GM23248 (cell line): Measurements from ENCODE around the gene GYG2. TPM values are rescaled to one million over a fixed set of nuclear protein-coding genes. Genes with fewer than 3 reads are reported as not detected.

Experiments
- DNase-seq: peaks from one replicate; pipeline ENCODE4 v3.0.0-alpha.2; 2015
- H2AFZ ChIP-seq: fragments of 200-600 bp; sonication (generic); 2 replicates; pipeline ENCODE4 v1.6.1; 2016; ENCODE audit warnings: antibody characterized with exemption
- H3F3A ChIP-seq: fragments of 200-600 bp; sonication (generic); 2 replicates; pipeline ENCODE4 v1.6.1; 2016; ENCODE audit warnings: mild to moderate bottlenecking, antibody characterized with exemption, mixed run types; ENCODE audit not compliant: insufficient read depth
- H3K27ac ChIP-seq: fragments of 200-600 bp; sonication (generic); 2 replicates; pipeline ENCODE4 v1.5.1; 2016; ENCODE audit warnings: mild to moderate bottlenecking
- H3K27me3 ChIP-seq: fragments of 200-600 bp; sonication (generic); replicated peaks from 2 replicates; pipeline ENCODE4 v1.6.1; 2016; ENCODE audit warnings: mild to moderate bottlenecking; ENCODE audit not compliant: insufficient read depth
- H3K36me3 ChIP-seq: fragments of 200-600 bp; sonication (generic); 2 replicates; pipeline ENCODE4 v1.6.1; 2016; ENCODE audit warnings: low read depth, mild to moderate bottlenecking
- H3K4me1 ChIP-seq: fragments of 200-600 bp; sonication (generic); 2 replicates; pipeline ENCODE4 v1.6.1; 2016; ENCODE audit warnings: mild to moderate bottlenecking; ENCODE audit not compliant: insufficient read depth
- H3K4me2 ChIP-seq: fragments of 200-600 bp; sonication (generic); one replicate; pipeline ENCODE4 v1.6.1; 2016; ENCODE audit warnings: mild to moderate bottlenecking; ENCODE audit not compliant: unreplicated experiment
- H3K4me3 ChIP-seq: fragments of 200-600 bp; sonication (generic); 2 replicates; pipeline ENCODE4 v1.5.1; 2016; ENCODE audit warnings: mild to moderate bottlenecking
- H3K79me2 ChIP-seq: fragments of 200-600 bp; sonication (generic); 2 replicates; pipeline ENCODE4 v1.6.1; 2016; ENCODE audit warnings: mild to moderate bottlenecking; ENCODE audit not compliant: insufficient read depth
- H3K9ac ChIP-seq: fragments of 200-600 bp; sonication (generic); 2 replicates; pipeline ENCODE4 v1.6.1; 2016; ENCODE audit warnings: mild to moderate bottlenecking
- H3K9me2 ChIP-seq: fragments of 200-600 bp; sonication (generic); 2 replicates; pipeline ENCODE4 v1.6.1; 2016; ENCODE audit warnings: mixed run types, mild to moderate bottlenecking, moderate library complexity; ENCODE audit not compliant: insufficient read depth
- H3K9me3 ChIP-seq: fragments of 200-600 bp; sonication (generic); one replicate; pipeline ENCODE4 v1.6.1; 2017; ENCODE audit warnings: low read depth
- H4K20me1 ChIP-seq: fragments of 200-600 bp; sonication (generic); 2 replicates; pipeline ENCODE4 v1.6.0; 2016; ENCODE audit not compliant: insufficient read depth
- EZH2 ChIP-seq: fragments of 200-600 bp; sonication (generic); IDR thresholded peaks from 2 replicates; pipeline ENCODE4 v1.6.1; 2018; ENCODE audit warnings: antibody characterized with exemption, mild to moderate bottlenecking; ENCODE audit not compliant: insufficient read depth, poor library complexity, severe bottlenecking
- EZH2phosphoT487 ChIP-seq: fragments of 200-600 bp; sonication (generic); IDR thresholded peaks from 2 replicates; pipeline ENCODE4 v1.6.1; 2018; ENCODE audit warnings: antibody characterized with exemption, moderate library complexity, mild to moderate bottlenecking, low read depth; ENCODE audit not compliant: insufficient read depth
- WGBS, 2 experiments: methylation state at CpG; one replicate each; pipeline ENCODE4 v1.1.6; 2015 to 2017; ENCODE audit warnings: low lambda C conversion rate in 2 of 2, low coverage in 1 of 2; ENCODE audit errors: missing lambda C conversion rate in 2 of 2; 5-methylcytosine and 5-hydroxymethylcytosine counted together
- in situ Hi-C: fragments of 300-500 bp; cut with MboI; formaldehyde crosslinking; loops from 2 replicates; pipeline ENCODE4 v1.15.0; 2020
- polyA plus RNA-seq: library from polyadenylated mRNA; unstranded; fragments of >200 nt; fragmentation: Nextera tagmentation; extraction: Ambion mirVana; gene quantifications from 2 replicates; pipeline ENCODE4 v1.2.1, GENCODE V29; 2016
- total RNA-seq: library from RNA; depleted of rRNA; stranded (reverse); fragments of >200 nt; shearing (Covaris generic); gene quantifications from 2 replicates; pipeline ENCODE4 v1.2.3, GENCODE V29; 2014

The GYG2 gene
- total and polyA plus RNA-seq, 2 experiments from 2014 or later = 0.43 to 0.86 TPM

DNA sequence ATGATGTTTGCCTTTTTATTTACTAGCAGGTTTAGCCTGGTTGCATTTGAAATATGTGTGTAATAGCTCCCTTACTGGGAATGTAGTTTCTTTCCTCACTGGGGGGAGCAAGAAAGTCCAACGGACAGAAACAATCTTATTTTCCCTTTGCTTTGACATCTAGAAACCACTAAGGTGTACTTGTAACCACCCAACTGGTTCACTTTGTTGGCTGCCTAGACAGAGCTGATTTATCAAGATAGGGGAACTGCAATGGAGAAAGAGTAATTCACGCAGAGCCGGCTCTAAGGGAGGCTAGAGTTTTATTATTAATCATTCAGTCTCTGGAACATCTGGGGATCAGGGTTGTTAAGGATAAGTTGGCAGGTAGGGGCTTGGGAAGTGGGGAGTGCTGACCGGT lies 46.6 kb upstream of the GYG2 start:
- Histone ChIP-seq H3F3A (no peaks in the 10 kb centered on the region), H3K27ac (no peak overlapping the region), H3K36me3 (no peaks in the 10 kb centered on the region), H3K79me2 (no peaks in the 10 kb centered on the region), H3K4me1 (no peaks in the 10 kb centered on the region), H3K9me2 (no peaks in the 10 kb centered on the region), H3K4me3 (no peak overlapping the region), H3K9ac (no peak overlapping the region), H3K4me2 (no peak overlapping the region), H3K9me3 (no peaks in the 10 kb centered on the region), H2AFZ (no peak overlapping the region), H4K20me1 (no peaks in the 10 kb centered on the region), H3K27me3 (no peaks in the 10 kb centered on the region)
- in situ Hi-C loops = no loop called here
- 55 to 60% methylated on average over 4 of the region's 4 CpGs for WGBS, 2 experiments
- TF ChIP-seq EZH2 (no peak), EZH2phosphoT487 (no peak)
- DNase-seq = no peak

DNA sequence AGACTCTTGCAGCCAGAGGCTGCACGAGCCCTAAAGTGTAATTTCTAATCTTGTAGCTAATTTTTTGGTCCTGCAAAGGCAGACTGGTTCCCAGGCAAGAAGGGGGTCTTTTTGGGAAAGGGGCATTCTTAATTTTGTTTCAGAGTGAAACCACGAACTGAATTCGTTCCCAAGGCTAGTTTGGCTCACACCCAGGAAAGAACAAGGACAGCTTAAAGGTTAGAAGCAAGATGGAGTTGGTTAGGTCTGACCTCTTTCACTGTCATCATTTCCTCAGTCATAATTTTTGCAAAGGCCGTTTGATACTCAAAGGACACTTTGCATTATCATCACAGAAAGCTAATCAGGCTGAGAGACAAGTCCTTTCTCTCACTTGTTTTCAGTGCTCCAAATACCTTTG lies 46.0 kb upstream of the GYG2 start:
- Histone ChIP-seq H3K4me3 (no peak overlapping the region), H3K9me3 (no peaks in the 10 kb centered on the region), H2AFZ (no peak overlapping the region), H3K79me2 (no peaks in the 10 kb centered on the region), H3K9ac (no peak overlapping the region), H3K27me3 (no peaks in the 10 kb centered on the region), H4K20me1 (no peaks in the 10 kb centered on the region), H3K9me2 (no peaks in the 10 kb centered on the region), H3K27ac (no peak overlapping the region), H3K36me3 (no peaks in the 10 kb centered on the region), H3K4me1 (no peaks in the 10 kb centered on the region), H3K4me2 (no peak overlapping the region), H3F3A (no peaks in the 10 kb centered on the region)
- DNase-seq = no peak
- 79 to 80% methylated on average over 4 of the region's 4 CpGs for WGBS, 2 experiments
- in situ Hi-C loops = no loop called here
- TF ChIP-seq EZH2 = no peak
- TF ChIP-seq EZH2phosphoT487 = no peak

- Histone ChIP-seq H3K9ac (no peak overlapping the region), H3K9me3 (no peaks in the 10 kb centered on the region), H3K4me1 (no peaks in the 10 kb centered on the region), H2AFZ (no peak overlapping the region), H3K79me2 (no peaks in the 10 kb centered on the region), H3K27me3 (no peaks in the 10 kb centered on the region), H4K20me1 (no peaks in the 10 kb centered on the region), H3K27ac (no peak overlapping the region), H3K4me2 (no peak overlapping the region), H3K36me3 (no peaks in the 10 kb centered on the region), H3K4me3 (no peak overlapping the region), H3F3A (no peaks in the 10 kb centered on the region), H3K9me2 (no peaks in the 10 kb centered on the region)
- DNase-seq = no peak
- TF ChIP-seq EZH2 = no peak
- no peak for TF ChIP-seq EZH2phosphoT487
- in situ Hi-C loops = no loop called here
- 52 to 60% methylated on average over 5 to 6 of the region's 6 CpGs for WGBS, 2 experiments
Measured at GRCh38 chrX:2784026-2784425, 44.7 kb upstream of the GYG2 start.

GRCh38 chrX:2785538-2785937 lies 43.2 kb upstream of the GYG2 start:
- Histone ChIP-seq H3K36me3 (no peaks in the 10 kb centered on the region), H2AFZ (no peak overlapping the region), H3K9me3 (no peaks in the 10 kb centered on the region), H3F3A (no peaks in the 10 kb centered on the region), H3K4me1 (no peaks in the 10 kb centered on the region), H3K27ac (no peak overlapping the region), H4K20me1 (no peaks in the 10 kb centered on the region), H3K9ac (no peak overlapping the region), H3K9me2 (no peaks in the 10 kb centered on the region), H3K27me3 (no peaks in the 10 kb centered on the region), H3K4me2 (no peak overlapping the region), H3K79me2 (no peaks in the 10 kb centered on the region), H3K4me3 (no peak overlapping the region)
- TF ChIP-seq EZH2 (no peak), EZH2phosphoT487 (no peak)
- no peak for DNase-seq
- in situ Hi-C loops = no loop called here
- 98 to 100% methylated on average over 4 of the region's 4 CpGs for WGBS, 2 experiments

DNA sequence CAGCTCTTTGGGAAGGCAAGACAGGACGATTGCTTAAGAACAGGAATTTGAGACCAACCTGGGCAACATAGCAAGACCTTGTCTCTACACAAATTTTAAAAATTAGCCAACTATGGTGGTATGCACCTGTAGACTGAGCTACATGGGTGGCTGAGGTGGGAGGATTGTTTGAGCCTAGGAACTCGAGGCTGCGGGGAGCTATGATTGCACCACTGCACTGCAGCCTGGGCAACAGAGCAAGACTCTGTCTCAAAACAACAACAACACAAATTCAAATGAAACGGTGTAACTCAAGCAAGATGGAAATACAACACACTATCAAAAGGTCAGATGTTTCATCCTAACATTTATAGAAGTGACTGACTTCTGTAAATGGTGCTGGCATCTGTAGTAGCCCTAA lies 39.8 kb upstream of the GYG2 start:
- in situ Hi-C loops = no loop called here

More for the DNA sequence above, 39.8 kb upstream of the GYG2 start:
- no peaks in the 10 kb centered on the region for H3K27me3 ChIP-seq
- H3K9me3 ChIP-seq = no peaks in the 10 kb centered on the region
- 75 to 78% methylated on average over 4 of the region's 4 CpGs for WGBS, 2 experiments
- TF ChIP-seq EZH2phosphoT487 (no peak), EZH2 (no peak)
- no peaks in the 10 kb centered on the region for H3K79me2 ChIP-seq
- H3K9me2 ChIP-seq = no peaks in the 10 kb centered on the region
- no peak for DNase-seq
- no peaks in the 10 kb centered on the region for H3K4me1 ChIP-seq
- H3F3A ChIP-seq = no peaks in the 10 kb centered on the region
- H2AFZ ChIP-seq = no peak overlapping the region
- H3K4me2 ChIP-seq = no peak overlapping the region
- no peak overlapping the region for H3K4me3 ChIP-seq
- H3K27ac ChIP-seq = no peak overlapping the region
- H3K9ac ChIP-seq = no peak overlapping the region
- H4K20me1 ChIP-seq = no peaks in the 10 kb centered on the region
- no peaks in the 10 kb centered on the region for H3K36me3 ChIP-seq
